Thymus (tissue), 11 donors: Measurements from ENCODE around the gene CENPV. TPM values are rescaled to one million over a fixed set of nuclear protein-coding genes. Genes with fewer than 3 reads are reported as not detected.
A peak's percentile ranks its signal among the peaks of the same experiment; 100 is the strongest.

Experiments used
- DNase-seq, 9 donors: peaks; one replicate each; pipeline ENCODE4 v3.0.0-alpha.2; 2013; ENCODE audit warnings: low spot score in 9 of 9, low read depth in 6 of 9, missing footprints in 1 of 9
- H3K27ac ChIP-seq, 2 donors: one replicate each; pipeline ENCODE4 v1.5.1; 2013; ENCODE audit warnings: control low read depth in 1 of 2, low read depth in 1 of 2, low read length in 1 of 2, mild to moderate bottlenecking in 1 of 2, moderate library complexity in 1 of 2
- H3K27me3 ChIP-seq, 2 donors: one replicate each; pipeline ENCODE4 v1.5.1; 2013; ENCODE audit warnings: low read length in 1 of 2; ENCODE audit not compliant: control insufficient read depth in 2 of 2, insufficient read depth in 1 of 2
- H3K36me3 ChIP-seq, 2 donors: one replicate each; pipeline ENCODE4 v1.5.1; 2013; ENCODE audit warnings: low read length in 1 of 2, mild to moderate bottlenecking in 1 of 2, moderate library complexity in 1 of 2; ENCODE audit not compliant: control insufficient read depth in 2 of 2, insufficient read depth in 2 of 2
- H3K4me1 ChIP-seq, 2 donors: one replicate each; pipeline ENCODE4 v1.5.1; 2013; ENCODE audit warnings: low read length in 2 of 2; ENCODE audit not compliant: control insufficient read depth in 2 of 2, insufficient read depth in 2 of 2
- H3K4me3 ChIP-seq, 2 donors: one replicate each; pipeline ENCODE4 v1.5.1; 2013; ENCODE audit warnings: low read length in 2 of 2, control low read depth in 1 of 2, mild to moderate bottlenecking in 1 of 2
- H3K9me3 ChIP-seq, 2 donors: one replicate each; pipeline ENCODE4 v1.5.1; 2013; ENCODE audit warnings: low read length in 1 of 2, mild to moderate bottlenecking in 1 of 2; ENCODE audit not compliant: control insufficient read depth in 2 of 2, insufficient read depth in 1 of 2
- WGBS: extraction: QIAGEN DNeasy Blood & Tissue Kit; methylation state at CpG from one replicate; pipeline ENCODE4 v1.1.7; 2013; 5-methylcytosine and 5-hydroxymethylcytosine counted together
- polyA plus RNA-seq: library from polyadenylated mRNA; stranded (reverse); fragments of 200-250 nt; gene quantifications from one replicate; pipeline ENCODE4 v1.2.3, GENCODE V29; 2013
- total RNA-seq: library from RNA; stranded (reverse); fragments of 120-200 nt; gene quantifications from one replicate; pipeline ENCODE4 v1.2.4, GENCODE V29; 2013
- donor health status: healthy.

Gene CENPV
- total and polyA plus RNA-seq, 2 donors, result 85.2 to 108 TPM

- H3K4me3 ChIP-seq, result no peak overlapping the region
- WGBS, result 85% methylated on average over 5 of the region's 5 CpGs
- DNase-seq, result no peak
- peaks cover 0 to 7% of the 10 kb centered on the region in 2 donors for H3K9me3 ChIP-seq
- H3K4me1 ChIP-seq, result peaks cover 17 to 28% of the 10 kb centered on the region in 2 donors
- peaks cover 0 to 7% of the 10 kb centered on the region in 2 donors for H3K27me3 ChIP-seq
- no peak overlapping the region for H3K27ac ChIP-seq
- peaks cover 19 to 31% of the 10 kb centered on the region in 2 donors for H3K36me3 ChIP-seq
Observed at GRCh38 chr17:16384557-16384956, 31.3 kb upstream of the CENPV start.

GRCh38 chr17:16383772-16384287, 30.6 kb upstream of the CENPV start:
- no peak for DNase-seq
- Histone ChIP-seq H3K4me1 (peaks cover 17 to 28% of the 10 kb centered on the region in 2 donors), H3K27me3 (peaks cover 0 to 7% of the 10 kb centered on the region in 2 donors), H3K36me3 (peaks cover 19 to 31% of the 10 kb centered on the region in 2 donors), H3K27ac (no peak overlapping the region), H3K4me3 (peak overlapping the region in 1 of 2 donors; percentile 22), H3K9me3 (peaks cover 0 to 10% of the 10 kb centered on the region in 2 donors)
- 94% methylated on average over 5 of the region's 5 CpGs for WGBS

GRCh38 chr17:16383216-16383615, 29.9 kb upstream of the CENPV start:
- peaks cover 19 to 31% of the 10 kb centered on the region in 2 donors for H3K36me3 ChIP-seq
- WGBS, result 90% methylated on average over 4 of the region's 4 CpGs
- peaks cover 17 to 28% of the 10 kb centered on the region in 2 donors for H3K4me1 ChIP-seq
- H3K27me3 ChIP-seq, result peaks cover 0 to 7% of the 10 kb centered on the region in 2 donors
- no peak for DNase-seq
- peaks cover 0 to 14% of the 10 kb centered on the region in 2 donors for H3K9me3 ChIP-seq
- H3K27ac ChIP-seq, result no peak overlapping the region
- peak overlapping the region in 1 of 2 donors; percentile 22 for H3K4me3 ChIP-seq

GRCh38 chr17:16381496-16381820, 28.2 kb upstream of the CENPV start:
- peaks cover 19 to 31% of the 10 kb centered on the region in 2 donors for H3K36me3 ChIP-seq
- H3K27ac ChIP-seq, result peak overlapping the region; percentile 96 to 99
- DNase-seq, result no peak
- H3K9me3 ChIP-seq, result peaks cover 0 to 14% of the 10 kb centered on the region in 2 donors
- H3K4me1 ChIP-seq, result peaks cover 17 to 23% of the 10 kb centered on the region in 2 donors
- peak overlapping the region; percentile 60 to 91 for H3K4me3 ChIP-seq
- WGBS, result under 1% methylated on average over 14 of the region's 14 CpGs
- no peaks in the 10 kb centered on the region for H3K27me3 ChIP-seq

GRCh38 chr17:16380640-16381495, 27.6 kb upstream of the CENPV start, which contains the start of gene UBB:
TSS of gene UBB (plus strand) at chr17:16381091. CDS start at chr17:16381908, 817 bp downstream.
- peak within 1 kb of the TSS; percentile 96 to 99 for H3K27ac ChIP-seq
- H3K36me3 ChIP-seq, result peaks cover 19 to 31% of the 10 kb centered on the region in 2 donors
- H3K4me1 ChIP-seq, result peaks cover 15 to 18% of the 10 kb centered on the region in 2 donors
- DNase-seq, result peak; percentile 90 to 98 (median 97)
- H3K4me3 ChIP-seq, result peak within 1 kb of the TSS; percentile 60 to 91
- peaks cover 0 to 14% of the 10 kb centered on the region in 2 donors for H3K9me3 ChIP-seq
- H3K27me3 ChIP-seq, result no peaks in the 10 kb centered on the region
- WGBS, result under 1% methylated on average over 67 of the region's 67 CpGs

- Histone ChIP-seq H3K27ac (no peak overlapping the region), H3K27me3 (no peaks in the 10 kb centered on the region), H3K36me3 (peaks cover 19 to 29% of the 10 kb centered on the region in 2 donors), H3K4me3 (no peak overlapping the region), H3K4me1 (peaks cover 15 to 18% of the 10 kb centered on the region in 2 donors), H3K9me3 (peaks cover 0 to 14% of the 10 kb centered on the region in 2 donors)
- WGBS, result 96% methylated on average over 8 of the region's 8 CpGs
- DNase-seq, result no peak
Observed at GRCh38 chr17:16379654-16380053, 26.4 kb upstream of the CENPV start.

GRCh38 chr17:16378636-16379282, 25.5 kb upstream of the CENPV start:
- 95% methylated on average over 17 of the region's 17 CpGs for WGBS
- peaks cover 0 to 14% of the 10 kb centered on the region in 2 donors for H3K9me3 ChIP-seq
- peaks cover 19 to 20% of the 10 kb centered on the region in 2 donors for H3K36me3 ChIP-seq
- H3K27me3 ChIP-seq, result no peaks in the 10 kb centered on the region
- no peak for DNase-seq
- H3K4me3 ChIP-seq, result no peak overlapping the region
- H3K27ac ChIP-seq, result peak overlapping the region in 1 of 2 donors; percentile 8
- peaks cover 15 to 18% of the 10 kb centered on the region in 2 donors for H3K4me1 ChIP-seq

- Histone ChIP-seq H3K4me1 (peaks cover 9 to 14% of the 10 kb centered on the region in 2 donors), H3K36me3 (peaks cover 11 to 12% of the 10 kb centered on the region in 2 donors), H3K9me3 (peaks cover 0 to 14% of the 10 kb centered on the region in 2 donors), H3K27ac (no peak overlapping the region), H3K27me3 (no peaks in the 10 kb centered on the region), H3K4me3 (no peak overlapping the region)
- WGBS, result 94% methylated on average over 2 of the region's 2 CpGs
- no peak for DNase-seq
Observed at GRCh38 chr17:16377941-16378341, 24.7 kb upstream of the CENPV start.
